HL-60 (cell line): Measurements from ENCODE around the gene CALHM5.

ENCODE experiments used
- DNase-seq, 2 experiments: peaks; one replicate each; pipeline ENCODE4 v3.0.0-alpha.2; 2010 to 2020; ENCODE audit warnings: low read depth in 1 of 2, low spot score in 1 of 2
- H3K27ac ChIP-seq: fragments of 250-450 bp; sonication (Bioruptor Pico); replicated peaks from 2 replicates; pipeline ENCODE4 v1.5.1; 2020; ENCODE audit warnings: mild to moderate bottlenecking, moderate library complexity
- H3K27me3 ChIP-seq: fragments of 250-450 bp; sonication (Bioruptor Pico); 2 replicates; pipeline ENCODE4 v1.5.1; 2021; ENCODE audit warnings: mild to moderate bottlenecking, moderate library complexity; ENCODE audit not compliant: insufficient read depth, poor library complexity, severe bottlenecking
- H3K4me3 ChIP-seq: replicated peaks from 2 replicates; pipeline ENCODE4 v1.5.1; 2011; ENCODE audit warnings: mild to moderate bottlenecking, control low read depth, low read length; ENCODE audit not compliant: insufficient read depth
- GABPA ChIP-seq: IDR thresholded peaks from 2 replicates; pipeline ENCODE4 v1.6.1; 2012; ENCODE audit warnings: low read depth
- POLR2AphosphoS5 ChIP-seq: IDR thresholded peaks from 2 replicates; pipeline ENCODE4 v1.6.1; 2012; ENCODE audit warnings: low read depth
- SPI1 ChIP-seq: IDR thresholded peaks from 2 replicates; pipeline ENCODE4 v1.6.1; 2012; ENCODE audit warnings: low read depth, mild to moderate bottlenecking, borderline replicate concordance
- TF ChIP-seq, protein P1 (sequence below): IDR thresholded peaks from one replicate; pipeline ENCODE4 v1.5.1; 2011; ENCODE audit warnings: low read length, control low read depth, inconsistent platforms; ENCODE audit not compliant: insufficient read depth
- TF ChIP-seq, protein P2 (sequence below): IDR thresholded peaks from 2 replicates; pipeline ENCODE4 v1.6.1; 2012; ENCODE audit warnings: low read depth; ENCODE audit not compliant: insufficient replicate concordance

CALHM5 gene

DNA sequence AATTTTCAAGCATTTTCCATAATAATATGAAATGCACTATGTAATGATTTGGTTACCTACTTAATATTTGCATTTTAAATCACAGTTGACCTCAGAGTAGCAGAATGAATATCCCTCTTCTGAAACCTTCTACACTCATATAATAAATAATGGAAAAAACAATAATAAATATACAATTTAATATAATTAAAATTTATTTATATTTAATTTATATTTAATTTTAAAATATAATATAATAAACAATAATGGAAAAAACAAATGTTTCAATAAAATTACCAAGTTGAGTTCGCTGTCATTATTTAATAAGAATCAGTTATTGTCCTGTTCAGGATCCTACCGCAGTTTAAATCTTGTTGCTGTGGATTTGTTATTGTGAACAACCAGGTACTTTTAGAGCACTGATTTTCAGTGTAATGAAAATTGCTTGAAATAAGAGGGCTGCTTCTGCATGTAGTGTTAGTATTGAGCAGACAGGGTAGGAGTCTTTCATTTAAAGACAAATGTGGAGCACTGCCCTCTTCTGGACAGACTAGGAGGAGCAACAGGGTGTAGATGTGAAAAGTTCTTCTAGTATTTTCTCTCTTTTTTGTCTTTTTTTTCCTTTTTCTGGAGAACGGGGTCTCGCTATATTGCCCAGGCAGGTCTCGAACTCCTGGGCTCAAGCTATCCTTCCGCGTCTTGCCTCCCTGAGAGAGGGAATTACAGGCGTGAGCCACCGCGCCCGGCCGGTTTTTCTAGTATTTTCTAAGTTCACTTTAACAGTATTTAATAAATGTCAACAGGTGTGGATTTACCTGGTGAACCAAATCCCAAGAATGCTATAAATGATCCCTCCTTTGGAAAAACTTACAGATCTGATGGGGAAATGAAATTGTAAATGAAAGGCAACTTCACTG, 20.5 kb downstream of the CALHM5 start:
- H3K4me3 ChIP-seq = no peak overlapping the region
- no peak overlapping the region for H3K27ac ChIP-seq
- peak; percentile 42 to 73 for DNase-seq
- H3K27me3 ChIP-seq = no peaks in the 10 kb centered on the region
- no peak for TF ChIP-seq POLR2AphosphoS5
- TF ChIP-seq, protein P1, sequence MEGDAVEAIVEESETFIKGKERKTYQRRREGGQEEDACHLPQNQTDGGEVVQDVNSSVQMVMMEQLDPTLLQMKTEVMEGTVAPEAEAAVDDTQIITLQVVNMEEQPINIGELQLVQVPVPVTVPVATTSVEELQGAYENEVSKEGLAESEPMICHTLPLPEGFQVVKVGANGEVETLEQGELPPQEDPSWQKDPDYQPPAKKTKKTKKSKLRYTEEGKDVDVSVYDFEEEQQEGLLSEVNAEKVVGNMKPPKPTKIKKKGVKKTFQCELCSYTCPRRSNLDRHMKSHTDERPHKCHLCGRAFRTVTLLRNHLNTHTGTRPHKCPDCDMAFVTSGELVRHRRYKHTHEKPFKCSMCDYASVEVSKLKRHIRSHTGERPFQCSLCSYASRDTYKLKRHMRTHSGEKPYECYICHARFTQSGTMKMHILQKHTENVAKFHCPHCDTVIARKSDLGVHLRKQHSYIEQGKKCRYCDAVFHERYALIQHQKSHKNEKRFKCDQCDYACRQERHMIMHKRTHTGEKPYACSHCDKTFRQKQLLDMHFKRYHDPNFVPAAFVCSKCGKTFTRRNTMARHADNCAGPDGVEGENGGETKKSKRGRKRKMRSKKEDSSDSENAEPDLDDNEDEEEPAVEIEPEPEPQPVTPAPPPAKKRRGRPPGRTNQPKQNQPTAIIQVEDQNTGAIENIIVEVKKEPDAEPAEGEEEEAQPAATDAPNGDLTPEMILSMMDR = peak; percentile 71
- TF ChIP-seq, protein P2, sequence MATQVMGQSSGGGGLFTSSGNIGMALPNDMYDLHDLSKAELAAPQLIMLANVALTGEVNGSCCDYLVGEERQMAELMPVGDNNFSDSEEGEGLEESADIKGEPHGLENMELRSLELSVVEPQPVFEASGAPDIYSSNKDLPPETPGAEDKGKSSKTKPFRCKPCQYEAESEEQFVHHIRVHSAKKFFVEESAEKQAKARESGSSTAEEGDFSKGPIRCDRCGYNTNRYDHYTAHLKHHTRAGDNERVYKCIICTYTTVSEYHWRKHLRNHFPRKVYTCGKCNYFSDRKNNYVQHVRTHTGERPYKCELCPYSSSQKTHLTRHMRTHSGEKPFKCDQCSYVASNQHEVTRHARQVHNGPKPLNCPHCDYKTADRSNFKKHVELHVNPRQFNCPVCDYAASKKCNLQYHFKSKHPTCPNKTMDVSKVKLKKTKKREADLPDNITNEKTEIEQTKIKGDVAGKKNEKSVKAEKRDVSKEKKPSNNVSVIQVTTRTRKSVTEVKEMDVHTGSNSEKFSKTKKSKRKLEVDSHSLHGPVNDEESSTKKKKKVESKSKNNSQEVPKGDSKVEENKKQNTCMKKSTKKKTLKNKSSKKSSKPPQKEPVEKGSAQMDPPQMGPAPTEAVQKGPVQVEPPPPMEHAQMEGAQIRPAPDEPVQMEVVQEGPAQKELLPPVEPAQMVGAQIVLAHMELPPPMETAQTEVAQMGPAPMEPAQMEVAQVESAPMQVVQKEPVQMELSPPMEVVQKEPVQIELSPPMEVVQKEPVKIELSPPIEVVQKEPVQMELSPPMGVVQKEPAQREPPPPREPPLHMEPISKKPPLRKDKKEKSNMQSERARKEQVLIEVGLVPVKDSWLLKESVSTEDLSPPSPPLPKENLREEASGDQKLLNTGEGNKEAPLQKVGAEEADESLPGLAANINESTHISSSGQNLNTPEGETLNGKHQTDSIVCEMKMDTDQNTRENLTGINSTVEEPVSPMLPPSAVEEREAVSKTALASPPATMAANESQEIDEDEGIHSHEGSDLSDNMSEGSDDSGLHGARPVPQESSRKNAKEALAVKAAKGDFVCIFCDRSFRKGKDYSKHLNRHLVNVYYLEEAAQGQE = no peak

DNA sequence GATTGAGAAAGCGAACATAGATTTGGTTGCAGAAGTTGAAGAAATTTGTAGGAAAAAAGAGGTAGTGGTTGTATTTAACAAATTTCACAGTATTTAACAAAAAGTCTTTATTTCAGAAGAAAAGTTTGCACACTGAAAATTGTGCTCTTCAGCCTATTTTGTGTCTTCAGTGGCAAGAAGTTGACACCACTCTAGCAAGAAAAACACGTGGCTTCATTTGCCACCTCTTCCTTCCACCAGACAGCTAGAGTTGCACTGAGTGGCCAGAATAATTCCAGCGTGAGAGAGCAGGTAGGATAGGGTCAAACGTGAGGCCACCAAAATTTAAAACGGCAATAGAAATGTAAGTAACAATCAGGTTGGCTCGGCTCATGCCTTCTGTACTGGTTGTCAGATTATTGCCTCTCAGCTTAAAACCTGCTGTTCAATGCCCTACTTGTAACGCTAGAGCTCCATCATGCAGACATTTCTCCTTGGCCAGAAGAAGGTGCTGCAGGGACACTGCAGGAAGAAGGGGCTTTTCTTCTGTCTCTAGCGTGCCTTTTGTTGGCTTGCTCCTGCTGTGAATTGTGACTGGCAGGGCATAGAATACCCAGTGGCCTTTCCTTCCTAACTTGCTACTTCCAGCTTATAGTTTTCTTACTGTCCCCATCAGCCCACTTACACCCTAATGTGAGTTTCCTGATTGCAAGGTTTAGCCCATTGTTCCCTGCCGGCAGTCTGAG, 22.0 kb downstream of the CALHM5 start:
- no peak for DNase-seq
- Histone ChIP-seq H3K27ac (no peak overlapping the region), H3K27me3 (no peaks in the 10 kb centered on the region), H3K4me3 (no peak overlapping the region)
- TF ChIP-seq SPI1 (peak; percentile 29; the same call in 1 of the 2 replicates), POLR2AphosphoS5 (no peak), GABPA (no peak)
- TF ChIP-seq, protein P2 = no peak
- TF ChIP-seq, protein P1 = no peak

DNA sequence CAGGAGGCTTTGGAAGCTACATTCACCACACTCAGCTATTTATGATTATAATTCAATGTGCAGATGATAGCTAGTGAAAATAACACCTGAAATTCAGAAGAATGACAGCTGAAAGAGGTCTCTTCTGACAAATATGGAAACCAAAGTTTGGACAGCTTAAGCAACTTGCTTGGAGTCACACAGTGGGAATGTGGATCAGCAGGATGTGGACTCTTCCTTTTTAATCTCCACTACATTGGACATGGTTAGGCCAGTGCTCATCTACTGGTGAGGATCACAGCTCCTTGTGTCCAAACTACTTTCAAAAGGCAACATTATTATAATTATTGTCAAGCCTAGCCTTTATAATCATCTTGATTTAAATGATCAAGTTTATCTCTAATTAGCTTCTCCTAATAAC, 23.7 kb downstream of the CALHM5 start:
- Histone ChIP-seq H3K4me3 (no peak overlapping the region), H3K27ac (no peak overlapping the region), H3K27me3 (no peaks in the 10 kb centered on the region)
- DNase-seq = no peak
- TF ChIP-seq GABPA (no peak), SPI1 (no peak), POLR2AphosphoS5 (no peak)
- TF ChIP-seq, protein P2 = no peak
- TF ChIP-seq, protein P1 = no peak
